NCI-H2081 (cell line): ENCODE results near the gene UBE2E3.
"Not testable (repeated sequence)": the region's sequence is repeated elsewhere in the genome, so short reads cannot be mapped to it uniquely, and the experiment has no call there.

Source experiments
- DNase-seq, 2 experiments: peaks; one replicate each; lab custom pipeline; 2025; lab: John Stamatoyannopoulos, UW

UBE2E3 gene

DNA sequence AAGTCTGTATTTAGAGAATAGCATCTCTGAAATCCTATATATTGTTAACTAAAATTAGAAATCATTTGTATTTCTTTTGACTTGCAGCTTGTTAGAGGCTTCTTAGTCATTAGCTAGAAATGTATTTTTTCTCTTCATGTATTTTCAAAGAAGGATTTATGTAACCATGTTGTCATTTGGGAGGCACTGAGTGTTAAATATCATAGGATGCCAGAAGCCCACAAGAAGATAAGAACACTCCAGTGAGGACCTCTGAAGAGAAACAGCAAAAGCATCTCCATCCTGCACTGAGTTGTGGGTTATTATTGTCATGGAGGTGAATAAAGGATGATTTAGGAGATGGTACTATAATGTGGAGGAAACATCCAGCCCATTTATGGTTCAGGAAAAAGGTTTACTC lies 93.5 kb downstream of the UBE2E3 start:
- DNase-seq, result no peak

DNA sequence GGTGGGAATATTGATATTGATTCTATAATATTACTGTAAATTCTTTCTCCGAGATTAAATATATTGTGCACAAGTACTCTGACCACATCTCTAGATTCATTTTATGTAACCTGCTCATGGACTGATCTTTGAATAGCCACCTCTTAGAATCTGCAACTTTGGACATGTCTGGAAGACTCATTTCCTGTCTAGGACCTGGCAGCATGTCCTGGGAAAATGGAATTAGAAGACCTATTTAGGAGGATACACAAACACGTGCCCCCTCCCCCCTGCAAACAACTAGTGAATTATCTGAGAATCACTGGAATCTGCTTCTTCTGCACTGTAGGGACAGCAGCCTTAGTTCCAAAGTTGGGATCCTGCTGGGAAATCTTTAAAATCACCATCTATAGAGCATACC lies 94.1 kb downstream of the UBE2E3 start:
- no peak for DNase-seq

DNA sequence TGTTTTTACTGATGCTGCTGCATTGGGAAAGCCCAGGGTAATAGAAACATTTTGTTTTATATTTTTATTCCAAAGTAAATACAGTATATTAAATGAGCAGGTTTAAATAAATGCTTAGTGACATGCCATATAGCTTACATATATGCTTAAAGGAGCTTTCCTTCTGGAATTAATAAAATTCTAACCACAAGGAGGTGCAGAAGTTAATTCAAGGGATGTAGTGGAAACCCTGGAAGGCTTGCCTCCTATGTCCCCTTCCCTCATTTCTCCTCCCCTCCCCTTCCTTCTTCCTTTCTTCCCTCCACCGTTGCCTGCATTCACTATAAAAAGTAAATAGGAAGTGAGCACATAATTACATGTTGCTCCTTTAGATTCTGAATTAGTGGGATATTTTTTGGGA lies 96.3 kb downstream of the UBE2E3 start:
- no peak for DNase-seq

DNA sequence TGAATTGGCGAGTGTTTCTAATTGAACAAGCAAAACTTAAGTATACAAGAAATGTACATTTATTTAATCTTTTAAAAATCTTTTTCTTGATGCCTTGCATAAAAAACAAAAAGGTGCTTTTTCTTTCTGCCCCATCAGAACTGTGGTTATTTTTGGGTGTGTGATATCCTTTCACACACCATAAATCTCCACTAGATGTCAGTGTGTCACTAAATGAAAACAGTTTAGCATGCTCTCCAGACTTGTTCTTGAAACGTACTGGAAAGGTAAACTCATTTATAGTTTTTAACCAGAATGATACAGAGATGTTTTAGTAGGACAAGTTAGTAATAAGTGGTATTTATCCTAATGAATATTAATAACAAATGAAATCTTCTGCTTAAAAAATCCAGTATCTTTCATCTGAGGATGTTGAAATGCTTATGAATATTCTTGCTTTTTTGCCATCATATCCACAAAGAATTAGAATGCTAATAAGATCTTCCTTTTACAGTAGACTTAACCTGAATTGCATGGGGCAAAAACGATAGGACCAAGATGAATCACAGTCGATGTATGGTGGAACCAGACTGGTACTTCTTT lies 96.8 kb downstream of the UBE2E3 start:
- DNase-seq, result peak; percentile 36 to 57

DNA sequence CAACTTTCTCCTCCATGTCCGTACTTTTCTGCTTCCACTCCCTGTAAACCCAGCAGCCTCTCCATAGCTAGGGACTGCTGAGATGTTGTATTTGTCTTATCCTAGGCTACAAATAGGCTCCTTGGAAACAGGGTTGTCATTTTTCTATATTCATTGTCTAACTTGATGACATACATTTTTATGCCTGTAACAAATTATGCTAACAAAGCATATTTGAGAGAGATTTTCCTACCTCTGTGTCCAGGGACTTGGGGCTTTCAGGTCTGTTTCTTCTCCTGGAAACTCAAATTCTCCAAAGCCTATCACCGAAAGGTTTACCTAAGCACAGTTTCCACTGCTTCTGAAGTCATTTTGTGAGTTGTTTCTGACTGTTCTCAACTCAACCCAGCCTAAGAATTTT lies 102.7 kb downstream of the UBE2E3 start:
- DNase-seq, result no peak

DNA sequence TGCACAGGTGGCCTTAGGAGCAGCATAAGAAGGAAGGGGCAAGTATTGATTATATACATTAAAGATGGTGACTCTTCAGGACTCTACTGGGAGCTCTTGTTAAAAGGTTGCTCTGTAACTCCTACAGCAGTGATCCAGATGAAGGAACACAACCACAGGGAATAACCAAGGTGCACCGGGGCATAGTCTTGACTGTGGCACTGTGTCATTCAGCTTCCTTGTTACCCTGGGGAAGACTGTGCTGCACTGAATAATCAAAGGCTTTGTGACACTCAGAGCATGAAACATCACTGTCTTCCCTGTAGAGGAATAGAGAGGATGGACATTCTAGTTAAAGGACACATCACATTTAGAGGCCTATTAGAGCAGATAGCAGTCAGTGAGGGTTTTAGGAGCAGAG lies 105.3 kb downstream of the UBE2E3 start:
- no peak for DNase-seq

DNA sequence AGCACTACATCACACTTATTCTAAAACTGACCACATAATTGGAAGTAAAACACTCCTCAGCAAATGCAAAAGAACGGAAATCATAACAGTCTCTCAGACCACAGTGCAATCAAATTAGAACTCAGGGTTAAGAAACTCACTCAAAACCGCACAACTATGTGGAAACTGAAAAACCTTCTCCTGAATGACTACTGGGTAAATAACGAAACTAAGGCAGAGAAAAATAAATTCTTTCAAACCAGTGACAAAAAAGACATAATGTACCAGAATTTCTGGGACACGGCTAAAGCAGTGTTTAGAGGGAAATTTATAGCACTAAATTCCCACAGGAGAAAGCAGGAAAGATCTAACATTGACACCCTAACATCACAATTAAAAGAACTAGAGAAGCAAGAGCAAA lies 111.5 kb downstream of the UBE2E3 start:
- DNase-seq, result not testable (repeated sequence)

DNA sequence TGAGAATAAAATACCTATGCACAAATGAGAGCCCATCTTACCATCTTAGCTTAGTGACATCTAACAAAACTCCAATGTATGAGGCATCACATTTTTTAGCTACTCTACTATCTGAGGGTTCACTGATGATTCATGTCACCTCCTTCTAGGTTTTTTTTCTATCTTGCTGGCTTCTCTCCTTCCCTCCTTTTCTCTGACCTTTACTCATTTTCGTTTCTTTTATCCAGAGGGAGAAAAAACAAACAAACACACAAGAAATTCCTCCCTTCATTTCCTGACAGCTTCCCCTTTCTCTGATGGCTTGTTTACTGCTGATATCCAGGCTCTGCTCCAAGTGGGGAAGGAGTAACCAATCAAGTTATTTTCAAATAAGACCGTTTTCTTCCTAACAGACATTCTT lies 115.1 kb downstream of the UBE2E3 start:
- no peak for DNase-seq

DNA sequence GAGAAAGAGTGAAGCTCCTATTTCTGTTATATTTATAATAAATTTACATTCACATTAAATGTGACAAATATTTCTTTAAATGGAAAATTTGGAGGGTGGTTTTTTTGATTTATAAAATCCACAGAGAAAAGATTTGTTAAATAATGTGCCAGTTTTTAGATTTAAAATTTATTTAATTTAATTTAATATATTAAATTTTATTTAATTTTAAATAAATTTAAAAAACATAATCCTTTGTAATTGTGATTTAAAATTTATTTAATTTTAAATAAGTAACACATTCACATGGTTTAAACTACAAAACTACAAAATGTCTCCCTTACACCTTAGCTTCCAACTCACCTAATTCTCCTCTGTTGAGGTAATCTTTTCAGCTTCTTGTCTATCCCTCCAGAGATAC lies 123.3 kb downstream of the UBE2E3 start:
- DNase-seq, result no peak

DNA sequence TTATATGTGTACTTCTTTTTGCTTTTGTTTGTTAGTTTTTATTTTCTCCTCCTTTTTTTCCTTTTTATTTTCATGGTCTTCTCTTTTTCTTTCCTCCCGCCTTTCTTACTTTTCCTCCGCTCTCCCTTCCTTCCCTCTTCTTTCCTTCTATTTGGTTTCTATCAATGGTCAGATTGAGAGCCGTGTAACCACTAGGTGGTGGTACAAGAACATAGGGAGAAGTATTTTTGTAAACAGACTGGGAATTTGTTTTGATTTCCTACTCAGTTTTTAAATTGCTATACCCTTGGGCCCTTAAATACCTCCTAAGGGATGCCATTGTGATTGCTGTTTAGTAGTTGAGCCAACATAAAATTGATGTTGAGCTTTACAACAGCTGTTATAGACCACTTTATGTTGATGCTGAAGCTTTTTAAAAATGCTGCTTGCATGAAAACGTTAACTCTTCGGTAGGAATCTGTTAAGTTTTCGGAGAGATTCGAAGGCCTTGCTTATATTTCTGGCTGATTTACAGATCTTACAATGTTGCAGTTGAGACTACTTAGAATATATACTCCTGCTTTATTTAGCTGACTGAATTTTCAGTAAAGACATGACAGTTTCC lies 124.2 kb downstream of the UBE2E3 start:
- peak; percentile 48 to 58 for DNase-seq

DNA sequence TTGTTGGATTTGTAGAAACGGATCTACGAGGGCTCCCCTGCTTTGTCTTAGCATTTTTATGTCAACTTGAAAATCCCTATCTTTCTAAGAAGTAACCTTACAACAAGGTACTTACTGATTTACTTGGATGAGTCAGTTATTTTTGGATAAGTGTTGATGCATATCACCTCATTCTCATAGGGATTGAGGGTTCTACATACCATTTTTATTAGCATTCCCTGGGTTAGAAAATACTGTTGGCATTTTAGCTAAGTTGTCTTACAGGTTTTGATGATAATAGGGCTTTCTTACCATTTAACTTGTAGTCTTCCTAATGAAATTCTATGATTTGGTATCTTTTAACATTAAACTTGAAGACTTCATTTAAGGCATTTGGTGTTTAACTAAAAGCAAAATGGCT lies 125.2 kb downstream of the UBE2E3 start:
- no peak for DNase-seq

DNA sequence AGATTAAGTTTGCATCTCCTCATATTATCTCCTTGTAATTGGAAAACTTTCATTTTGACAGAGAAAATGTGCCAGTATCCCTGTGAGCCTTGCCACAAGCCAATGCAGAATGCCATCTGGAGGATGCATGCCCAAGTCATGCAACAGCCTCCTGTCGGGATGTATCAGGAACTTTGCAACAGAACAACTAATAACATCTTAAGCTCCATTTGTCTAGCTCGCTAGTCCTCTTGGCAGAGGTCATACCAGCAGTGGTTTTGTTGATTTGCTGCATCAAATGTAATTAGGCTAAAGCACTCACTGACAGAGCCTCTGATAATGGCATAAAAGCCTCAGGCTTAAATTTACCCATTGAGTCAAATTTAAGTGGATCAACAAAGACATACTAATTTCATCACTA lies 125.8 kb downstream of the UBE2E3 start:
- DNase-seq, result no peak

DNA sequence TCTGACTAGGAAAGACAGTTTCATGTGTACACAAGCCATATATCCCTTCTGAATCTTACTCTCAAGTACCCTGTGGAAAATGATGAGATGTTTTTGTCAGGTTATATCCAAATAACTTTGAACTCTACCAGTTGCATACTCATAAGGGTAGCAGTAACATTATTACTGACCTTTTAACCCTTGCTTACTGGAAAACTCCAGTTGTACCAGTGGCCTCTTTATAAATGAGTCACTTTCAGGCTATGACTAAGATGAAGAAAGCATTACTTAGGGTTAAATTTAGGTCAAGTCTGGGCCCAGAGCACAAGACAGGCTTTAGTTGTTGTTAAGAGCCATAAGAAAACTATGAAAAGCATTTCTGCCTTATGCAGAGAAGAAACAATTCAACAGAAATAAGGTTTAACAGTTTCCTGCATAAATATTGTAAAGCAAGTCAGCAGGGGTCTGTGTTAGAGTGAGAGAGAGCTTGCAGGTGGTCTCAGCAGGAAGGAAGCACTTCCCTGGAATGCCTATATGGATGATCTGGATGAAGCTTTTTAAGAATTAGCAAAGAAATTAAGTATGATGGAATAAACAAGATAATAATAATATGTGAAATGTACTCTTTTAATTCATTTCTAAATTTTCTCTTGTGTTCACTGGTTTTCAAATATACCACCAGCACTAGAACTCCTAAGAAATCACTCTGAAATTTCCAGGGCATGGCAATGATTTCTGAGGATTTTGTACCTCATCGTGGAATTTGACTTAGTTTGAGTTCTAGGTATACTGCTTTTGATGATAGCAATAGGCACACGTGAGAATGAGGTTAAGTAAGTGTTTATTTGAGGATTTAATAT lies 126.6 kb downstream of the UBE2E3 start:
- no peak for DNase-seq

DNA sequence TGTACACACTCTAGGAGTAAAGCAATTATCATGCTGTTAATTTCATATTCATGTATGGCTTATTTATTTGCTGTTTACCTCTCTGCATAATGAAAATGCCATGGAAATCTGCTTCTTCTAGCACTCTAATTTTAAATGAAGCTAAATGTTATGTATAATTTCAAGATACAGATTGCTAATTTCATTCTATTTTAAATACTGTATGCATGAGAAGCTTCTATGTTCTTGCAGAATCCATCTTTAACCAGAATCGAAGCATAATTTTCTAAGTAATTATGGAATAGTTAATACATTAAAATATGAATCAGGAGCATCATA lies 127.2 kb downstream of the UBE2E3 start:
- no peak for DNase-seq

DNA sequence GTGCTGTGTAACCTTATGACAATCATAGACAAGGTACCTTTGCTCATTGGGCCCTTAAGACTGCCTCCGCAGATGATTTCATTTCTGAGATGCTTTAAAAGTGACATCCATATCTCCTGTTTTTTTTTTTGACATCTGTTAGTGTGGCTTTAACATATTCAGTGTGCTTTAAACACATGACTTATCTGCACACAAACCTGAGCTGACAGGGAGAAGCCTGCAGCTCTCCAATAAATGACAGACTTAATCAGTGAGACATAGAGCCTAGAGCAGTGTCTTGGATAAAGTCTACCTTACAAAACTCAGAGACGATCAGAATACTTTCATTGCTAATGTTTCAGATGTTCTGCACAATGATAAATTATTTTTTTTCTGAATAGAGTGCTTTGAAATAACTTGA lies 130.7 kb downstream of the UBE2E3 start:
- DNase-seq, result no peak

DNA sequence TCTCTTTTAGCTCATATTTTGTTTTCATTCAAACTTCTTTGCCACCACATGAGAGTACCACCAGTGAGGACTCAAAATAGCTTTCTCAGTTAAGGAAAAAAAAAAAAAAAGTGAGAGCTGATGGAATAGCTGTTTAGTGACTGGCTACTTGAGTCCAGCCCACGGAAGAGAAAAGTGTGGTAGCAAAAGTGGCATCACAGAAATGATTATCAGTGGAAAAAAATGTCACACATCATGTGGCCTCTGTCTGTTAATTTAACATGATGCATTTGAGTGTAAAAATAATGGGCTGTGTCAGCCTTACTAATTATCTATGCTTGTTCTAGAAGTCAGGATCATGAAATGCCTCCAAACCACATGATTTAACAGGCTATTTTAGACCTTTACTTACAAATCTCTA lies 132.5 kb downstream of the UBE2E3 start:
- no peak for DNase-seq
